B cell (primary cell): ENCODE measurements around the gene FBXL4.

Experiments
- EZH2 ChIP-seq: IDR thresholded peaks from 2 replicates; pipeline ENCODE4 v1.6.1; 2012; ENCODE audit warnings: borderline replicate concordance, low read depth, mild to moderate bottlenecking, moderate library complexity, low read length; ENCODE audit not compliant: insufficient read depth, poor library complexity, severe bottlenecking
- TF ChIP-seq, protein P1 (sequence below): fragments of 200-600 bp; IDR thresholded peaks from one replicate; pipeline ENCODE4 v1.8.0; 2022; ENCODE audit warnings: antibody characterized with exemption, mild to moderate bottlenecking

DNA sequence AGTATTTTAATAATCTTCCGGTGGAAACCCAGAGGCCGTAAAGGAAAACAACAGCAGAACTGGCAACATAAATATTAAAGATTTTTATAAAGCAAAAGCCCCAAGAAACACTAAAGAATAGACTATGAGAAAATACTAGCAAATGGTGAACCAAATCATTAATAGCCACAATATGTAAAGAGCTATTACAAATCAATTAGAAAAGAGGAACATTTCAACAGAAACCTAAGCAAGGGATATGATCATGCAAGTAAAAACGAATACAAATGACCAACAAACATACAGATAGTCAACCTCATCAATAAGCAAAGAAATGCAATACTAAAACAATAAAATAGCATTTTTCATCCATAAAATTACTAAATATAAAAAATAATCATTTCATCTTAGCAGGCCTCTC lies 3.6 kb downstream of the FBXL4 start:
- TF ChIP-seq EZH2 = no peak
- TF ChIP-seq, protein P1, sequence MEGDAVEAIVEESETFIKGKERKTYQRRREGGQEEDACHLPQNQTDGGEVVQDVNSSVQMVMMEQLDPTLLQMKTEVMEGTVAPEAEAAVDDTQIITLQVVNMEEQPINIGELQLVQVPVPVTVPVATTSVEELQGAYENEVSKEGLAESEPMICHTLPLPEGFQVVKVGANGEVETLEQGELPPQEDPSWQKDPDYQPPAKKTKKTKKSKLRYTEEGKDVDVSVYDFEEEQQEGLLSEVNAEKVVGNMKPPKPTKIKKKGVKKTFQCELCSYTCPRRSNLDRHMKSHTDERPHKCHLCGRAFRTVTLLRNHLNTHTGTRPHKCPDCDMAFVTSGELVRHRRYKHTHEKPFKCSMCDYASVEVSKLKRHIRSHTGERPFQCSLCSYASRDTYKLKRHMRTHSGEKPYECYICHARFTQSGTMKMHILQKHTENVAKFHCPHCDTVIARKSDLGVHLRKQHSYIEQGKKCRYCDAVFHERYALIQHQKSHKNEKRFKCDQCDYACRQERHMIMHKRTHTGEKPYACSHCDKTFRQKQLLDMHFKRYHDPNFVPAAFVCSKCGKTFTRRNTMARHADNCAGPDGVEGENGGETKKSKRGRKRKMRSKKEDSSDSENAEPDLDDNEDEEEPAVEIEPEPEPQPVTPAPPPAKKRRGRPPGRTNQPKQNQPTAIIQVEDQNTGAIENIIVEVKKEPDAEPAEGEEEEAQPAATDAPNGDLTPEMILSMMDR = no peak
